K562 (cell line): ENCODE results near the gene ZDHHC24. TPM values are rescaled to one million over a fixed set of nuclear protein-coding genes. Genes with fewer than 3 reads are reported as not detected.

ENCODE experiments used
- BRCA1 ChIP-seq, 2 experiments: fragments of 450-650 bp in 1 of 2; sonication (generic) in 1 of 2; formaldehyde crosslinking in 1 of 2; IDR thresholded peaks; 2 replicates each; pipeline versions ENCODE4 v1.5.0 to v1.6.1; 2017 to 2020; ENCODE audit warnings: mild to moderate bottlenecking in 1 of 2, missing genetic modification reagents in 1 of 2
- CBFA2T2 ChIP-seq: fragments of 450-650 bp; conservative IDR thresholded peaks from 2 replicates; pipeline ENCODE4 v1.6.1; 2017; ENCODE audit warnings: mild to moderate bottlenecking
- CREB5 ChIP-seq: fragments of 250-450 bp; sonication (Bioruptor Pico); IDR thresholded peaks from 2 replicates; pipeline ENCODE4 v1.5.0; 2020; ENCODE audit warnings: mild to moderate bottlenecking
- CTBP1 ChIP-seq: fragments of 450-650 bp; IDR thresholded peaks from 2 replicates; pipeline ENCODE4 v1.6.1; 2016; ENCODE audit warnings: borderline replicate concordance
- ELF2 ChIP-seq: fragments of 250-450 bp; sonication (Bioruptor Pico); IDR thresholded peaks from 2 replicates; pipeline ENCODE4 v1.5.0; 2021; ENCODE audit warnings: mild to moderate bottlenecking
- ETS1 ChIP-seq: conservative IDR thresholded peaks from 2 replicates; pipeline ENCODE4 v1.6.1; 2011; ENCODE audit warnings: low read depth, mild to moderate bottlenecking, low read length; ENCODE audit not compliant: control insufficient read depth
- HDAC2 ChIP-seq: fragments of 450-650 bp; IDR thresholded peaks from 2 replicates; pipeline ENCODE4 v1.6.1; 2016; ENCODE audit warnings: mild to moderate bottlenecking
- KDM1A ChIP-seq, 2 experiments: fragments of 450-650 bp; IDR thresholded peaks; 2 replicates each; pipeline ENCODE4 v1.6.1; 2016; ENCODE audit warnings: mild to moderate bottlenecking in 2 of 2
- MNT ChIP-seq, 2 experiments: fragments of 450-650 bp; conservative IDR thresholded peaks; 2 replicates each; pipeline ENCODE4 v1.6.1; 2017; ENCODE audit warnings: mild to moderate bottlenecking in 2 of 2, moderate library complexity in 2 of 2
- NR0B1 ChIP-seq: fragments of 450-650 bp; IDR thresholded peaks from one replicate; pipeline ENCODE4 v1.6.1; 2018; ENCODE audit warnings: mild to moderate bottlenecking, moderate library complexity; ENCODE audit not compliant: partially characterized antibody
- NR2F6 ChIP-seq: fragments of 450-650 bp; formaldehyde crosslinking; IDR thresholded peaks from 2 replicates; pipeline ENCODE4 v1.4.0; 2020; ENCODE audit warnings: mild to moderate bottlenecking
- RBM25 ChIP-seq: fragments of 200-400 bp; formaldehyde crosslinking; IDR thresholded peaks from 2 replicates; pipeline ENCODE4 v1.6.1; 2018; ENCODE audit warnings: low read length, low read depth, moderate library complexity; ENCODE audit not compliant: severe bottlenecking
- TFAP4 ChIP-seq: sonication (generic); formaldehyde crosslinking; IDR thresholded peaks from 2 replicates; pipeline ENCODE4 v1.8.0; 2022; ENCODE audit warnings: missing genetic modification reagents, mild to moderate bottlenecking, moderate library complexity, borderline replicate concordance
- THRAP3 ChIP-seq: fragments of 450-650 bp; IDR thresholded peaks from 2 replicates; pipeline ENCODE4 v1.6.1; 2016; ENCODE audit warnings: mild to moderate bottlenecking, inconsistent platforms, borderline replicate concordance
- ZNF146 ChIP-seq: IDR thresholded peaks from one replicate; pipeline ENCODE4 v1.6.1; 2018; ENCODE audit warnings: missing compliant biosample characterization; ENCODE audit not compliant: unreplicated experiment
- ZNF263 ChIP-seq: sonication (generic); formaldehyde crosslinking; IDR thresholded peaks from 2 replicates; pipeline ENCODE4 v1.8.0; 2022; ENCODE audit warnings: mild to moderate bottlenecking, missing genetic modification reagents, borderline replicate concordance
- ZNF3 ChIP-seq: fragments of 250-450 bp; sonication (Bioruptor Pico); IDR thresholded peaks from 2 replicates; pipeline ENCODE4 v1.5.0; 2021; ENCODE audit warnings: mild to moderate bottlenecking, moderate library complexity
- ZNF707 ChIP-seq: fragments of 250-450 bp; sonication (Bioruptor Pico); conservative IDR thresholded peaks from 2 replicates; pipeline ENCODE4 v1.8.0; 2022; ENCODE audit warnings: inconsistent platforms, mild to moderate bottlenecking, moderate library complexity
- ZNF778 ChIP-seq: fragments of 450-650 bp; formaldehyde crosslinking; IDR thresholded peaks from 2 replicates; pipeline ENCODE4 v1.4.0; 2020; ENCODE audit warnings: mild to moderate bottlenecking, moderate library complexity
- polyA plus RNA-seq, 8 experiments: library from polyadenylated mRNA; depleted of rRNA in 4 of 8; stranded (reverse) in 5 of 8; unstranded in 3 of 8; fragments of >200 nt; fragmentation: Nextera tagmentation in 2 of 8; fragmentation: Illumina TruSeq in 1 of 8; extraction: Ambion mirVana in 2 of 8; extraction: Trizol in 1 of 8; gene quantifications; 2 replicates each; pipeline versions ENCODE4 v1.2.1 to v1.2.3, GENCODE V29; 2011 to 2014; ENCODE audit warnings: inconsistent platforms in 1 of 8, missing spikeins in 1 of 8
- total RNA-seq, 7 experiments: library from RNA; depleted of rRNA in 6 of 7; stranded (reverse); fragments of >200 nt in 6 of 7; fragmentation: Illumina TruSeq in 2 of 7; extraction: Trizol in 2 of 7; gene quantifications; 2 replicates each; pipeline versions ENCODE4 v1.2.1 to v1.2.3, GENCODE V29; 2011 to 2021; ENCODE audit warnings: low replicate concordance in 1 of 7
- TF ChIP-seq, protein P1 (sequence below): sonication (generic); formaldehyde crosslinking; IDR thresholded peaks from 2 replicates; pipeline ENCODE4 v1.8.1; 2022; ENCODE audit warnings: missing genetic modification reagents

Gene ZDHHC24
- total and polyA plus RNA-seq, 9 of the 15 experiments (the other 6 are each of a cell fraction or from before 2014, with no cell fraction given), result 0.45 to 11.2 (median 2.7) TPM

GRCh38 chr11:66568124-66568916 lies 22.5 kb upstream of the ZDHHC24 start, which contains the start of gene CTSF (continued):
- 0 out of 2 replicates have a peak, but pooled peaks have one; percentile 36 for TF ChIP-seq CTBP1
- no peak for TF ChIP-seq ZNF707 (CRISPR knock-in tag)
- no peak for TF ChIP-seq NR0B1
- no peak for TF ChIP-seq ELF2 (CRISPR knock-in tag)
- peak; percentile 82 for TF ChIP-seq RBM25
- no peak for TF ChIP-seq THRAP3
- TF ChIP-seq ZNF778 (CRISPR knock-in tag), result no peak
- no peak for TF ChIP-seq ETS1
- no peak for TF ChIP-seq ZNF146
- no peak for TF ChIP-seq KDM1A (IDR thresholded peaks at IDR 0.05)
- TF ChIP-seq NR2F6 (CRISPR knock-in tag), result no peak
- peak; percentile 49; the same call in 1 of the 2 replicates for TF ChIP-seq ZNF263 (CRISPR knock-in tag)
- TF ChIP-seq CREB5, result no peak
- no peak for TF ChIP-seq BRCA1 (IDR thresholded peaks at IDR 0.05)
- TF ChIP-seq BRCA1 (CRISPR knock-in tag; IDR thresholded peaks at IDR 0.05), result 0 out of 2 replicates have a peak, but pooled peaks have one; percentile 51
- TF ChIP-seq CBFA2T2, result peak; percentile 16; the same call in 1 of the 2 replicates
- peak; percentile 32; the same call in 1 of the 2 replicates for TF ChIP-seq HDAC2
- peak; percentile 80 for TF ChIP-seq TFAP4
- TF ChIP-seq, protein P1, sequence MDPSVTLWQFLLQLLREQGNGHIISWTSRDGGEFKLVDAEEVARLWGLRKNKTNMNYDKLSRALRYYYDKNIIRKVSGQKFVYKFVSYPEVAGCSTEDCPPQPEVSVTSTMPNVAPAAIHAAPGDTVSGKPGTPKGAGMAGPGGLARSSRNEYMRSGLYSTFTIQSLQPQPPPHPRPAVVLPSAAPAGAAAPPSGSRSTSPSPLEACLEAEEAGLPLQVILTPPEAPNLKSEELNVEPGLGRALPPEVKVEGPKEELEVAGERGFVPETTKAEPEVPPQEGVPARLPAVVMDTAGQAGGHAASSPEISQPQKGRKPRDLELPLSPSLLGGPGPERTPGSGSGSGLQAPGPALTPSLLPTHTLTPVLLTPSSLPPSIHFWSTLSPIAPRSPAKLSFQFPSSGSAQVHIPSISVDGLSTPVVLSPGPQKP (CRISPR knock-in tag), result no peak
- TF ChIP-seq ZNF3 (CRISPR knock-in tag), result no peak
- peak; percentile 100 for TF ChIP-seq MNT (conservative IDR thresholded peaks at IDR 0.05)
